C4-2B (cell line): ENCODE results near the gene OR2V2.

Experiments
- ZFX ChIP-seq: fragments of 450-650 bp; IDR thresholded peaks from 2 replicates; pipeline ENCODE4 v1.6.1; 2017
- TF ChIP-seq, protein P1 (sequence below): fragments of 450-650 bp; conservative IDR thresholded peaks from 2 replicates; pipeline ENCODE4 v1.5.1; 2017; ENCODE audit warnings: mild to moderate bottlenecking

DNA sequence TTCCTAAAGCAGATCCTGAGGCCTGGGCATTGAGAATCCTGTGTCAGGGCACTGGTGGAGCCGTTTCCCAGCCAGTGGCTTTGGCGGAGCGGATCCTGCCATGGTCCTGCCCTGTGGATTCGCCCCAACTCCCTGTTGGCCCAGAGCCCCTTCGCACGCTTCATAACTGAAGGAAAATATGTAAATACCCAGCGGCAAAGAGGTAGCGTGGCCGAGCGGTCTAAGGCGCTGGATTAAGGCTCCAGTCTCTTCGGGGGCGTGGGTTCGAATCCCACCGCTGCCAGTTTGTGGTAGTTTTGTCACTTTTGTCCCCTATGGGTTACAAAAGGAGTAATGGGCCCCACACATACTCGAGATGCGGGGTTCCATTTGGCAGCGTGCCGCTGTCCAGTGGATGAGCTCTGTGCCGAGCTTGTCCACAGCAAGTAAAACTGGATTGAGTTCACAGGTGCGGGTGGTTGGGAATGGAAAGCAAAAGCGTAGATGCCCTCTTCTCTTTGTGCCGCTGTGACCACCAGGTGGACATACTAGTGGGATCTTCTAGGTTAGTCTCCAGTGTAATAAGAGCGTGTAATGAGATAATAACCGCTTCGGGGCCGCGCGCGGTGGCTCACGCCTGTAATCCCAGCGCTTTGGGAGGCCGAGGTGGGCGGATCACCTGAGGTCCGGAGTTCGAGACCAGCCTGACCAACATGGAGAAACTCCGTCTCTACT, 40.3 kb downstream of the OR2V2 start:
- TF ChIP-seq ZFX = no peak
- TF ChIP-seq, protein P1, sequence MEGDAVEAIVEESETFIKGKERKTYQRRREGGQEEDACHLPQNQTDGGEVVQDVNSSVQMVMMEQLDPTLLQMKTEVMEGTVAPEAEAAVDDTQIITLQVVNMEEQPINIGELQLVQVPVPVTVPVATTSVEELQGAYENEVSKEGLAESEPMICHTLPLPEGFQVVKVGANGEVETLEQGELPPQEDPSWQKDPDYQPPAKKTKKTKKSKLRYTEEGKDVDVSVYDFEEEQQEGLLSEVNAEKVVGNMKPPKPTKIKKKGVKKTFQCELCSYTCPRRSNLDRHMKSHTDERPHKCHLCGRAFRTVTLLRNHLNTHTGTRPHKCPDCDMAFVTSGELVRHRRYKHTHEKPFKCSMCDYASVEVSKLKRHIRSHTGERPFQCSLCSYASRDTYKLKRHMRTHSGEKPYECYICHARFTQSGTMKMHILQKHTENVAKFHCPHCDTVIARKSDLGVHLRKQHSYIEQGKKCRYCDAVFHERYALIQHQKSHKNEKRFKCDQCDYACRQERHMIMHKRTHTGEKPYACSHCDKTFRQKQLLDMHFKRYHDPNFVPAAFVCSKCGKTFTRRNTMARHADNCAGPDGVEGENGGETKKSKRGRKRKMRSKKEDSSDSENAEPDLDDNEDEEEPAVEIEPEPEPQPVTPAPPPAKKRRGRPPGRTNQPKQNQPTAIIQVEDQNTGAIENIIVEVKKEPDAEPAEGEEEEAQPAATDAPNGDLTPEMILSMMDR = peak; percentile 40
